Measurements from ENCODE around the gene CCDC15. TPM values are rescaled to one million over a fixed set of nuclear protein-coding genes. Genes with fewer than 3 reads are reported as not detected.

The CCDC15 gene
- total and polyA plus RNA-seq, 2 of the 4 experiments (the other 2 are of a cell fraction) = 1.1 to 2.0 TPM

GRCh38 chr11:124942466-124943253, 11.3 kb upstream of the CCDC15 start:
- no TSS peak for BruUV-seq (replicated peaks)
- Histone ChIP-seq H4K5ac (ENCODE audit: low read depth, low read length) (no peak overlapping the region), H2AFZ (replicated peaks; ENCODE audit: low read length, poor library complexity) (no peak overlapping the region), H2BK15ac (ENCODE audit: low read depth, low read length) (no peak overlapping the region), H3K79me1 (ENCODE audit: low read depth in 1 of 2, low read length in 2 of 2) (no peaks in the 10 kb centered on the region), H3K4ac (ENCODE audit: low read depth, low read length) (no peak overlapping the region), H4K8ac (ENCODE audit: low read depth in 2 of 2, low read length in 2 of 2) (0 out of 4 replicates have a peak overlapping the region, but pooled peaks of 1 of the 2 experiments have one; percentile 32), H2BK20ac (ENCODE audit: low read depth, low read length) (no peak overlapping the region), H3K4me3 (ENCODE audit: insufficient read depth, low read depth, low read length) (no peak overlapping the region), H3K27me3 (ENCODE audit: control insufficient read depth, insufficient read depth, low read length) (no peaks in the 10 kb centered on the region), H3K9me1 (ENCODE audit: insufficient read depth, low read length) (no peaks in the 10 kb centered on the region), H3K4me2 (ENCODE audit: low read depth, low read length) (no peak overlapping the region), H2AK5ac (ENCODE audit: low read depth, low read length) (no peak overlapping the region), H3K27ac (ENCODE audit: insufficient read depth, low read length) (no peak overlapping the region), H2AK9ac (replicated peaks; ENCODE audit: low read depth, low read length, poor library complexity) (no peak overlapping the region), H2BK120ac (ENCODE audit: low read depth, low read length) (no peak overlapping the region), H3K56ac (ENCODE audit: extremely low read depth, insufficient read depth, low read length) (no peak overlapping the region), H3K4me1 (ENCODE audit: control insufficient read depth, insufficient read depth, low read length) (peaks cover 3% of the 10 kb centered on the region; the same call in 1 of the 2 replicates), H3K23ac (ENCODE audit: low read depth, low read length) (no peak overlapping the region), H3K9ac (ENCODE audit: low read depth, low read length) (no peak overlapping the region), H2BK5ac (ENCODE audit: low read depth, low read length, poor library complexity, severe bottlenecking) (no peak overlapping the region), H4K91ac (ENCODE audit: insufficient read depth, low read depth, low read length) (no peak overlapping the region), H3K18ac (ENCODE audit: low read depth, low read length) (no peak overlapping the region), H4K20me1 (ENCODE audit: insufficient read depth, low read length) (no peaks in the 10 kb centered on the region), H3K9me3 (ENCODE audit: control insufficient read depth, insufficient read depth, low read length) (no peaks in the 10 kb centered on the region), H3K14ac (replicated peaks; ENCODE audit: low read depth, low read length) (no peak overlapping the region), H3K36me3 (ENCODE audit: control insufficient read depth, insufficient read depth, low read length) (no peaks in the 10 kb centered on the region)
- WGBS, 2 experiments (ENCODE audit: extremely low coverage in 2 of 2, insufficient read length in 1 of 2) = 50% methylated on average over 2 of the region's 6 CpGs; no CpG with 5 or more reads in 1 of the 2 experiments
- ATAC-seq (ENCODE audit: low read depth) = no peak
- intact Hi-C loops (cut with micrococcal nuclease) (no loop called here), dilution Hi-C loops (cut with HindIII; ENCODE audit: low sequenced_read_pairs, unreplicated experiment) (no loop called here), in situ Hi-C loops (cut with MboI; ENCODE audit: low sequenced_read_pairs) (no loop called here)
- no peak for DNase-seq
- ChIA-PET CTCF (interaction anchor here (0.8 to 1.5 kb wide), 2 partner anchors 8 to 185 kb away, joined by 3 to 5 read pairs; no protein-coding TSS in a partner anchor), POLR2A (ENCODE audit: unreplicated experiment) (no interaction called here)
- TF ChIP-seq MAZ (IDR thresholded peaks at IDR 0.05; ENCODE audit: borderline replicate concordance, low read depth, low read length) = no peak
- no peak for TF ChIP-seq POLR2A (IDR thresholded peaks at IDR 0.05; ENCODE audit: low read depth, low read length)
- TF ChIP-seq MXI1 (IDR thresholded peaks at IDR 0.05; ENCODE audit: borderline replicate concordance, low read depth, low read length) = no peak
- no peak for TF ChIP-seq RFX5 (IDR thresholded peaks at IDR 0.05; ENCODE audit: low read depth, low read length)
- no peak for TF ChIP-seq BHLHE40 (IDR thresholded peaks at IDR 0.05; ENCODE audit: low read depth, low read length)
- TF ChIP-seq CTCF (conservative IDR thresholded peaks at IDR 0.05; ENCODE audit: low read depth, low read length) = no peak
- TF ChIP-seq RAD21 (IDR thresholded peaks at IDR 0.05; ENCODE audit: low read length) = no peak
- TF ChIP-seq CHD1 (IDR thresholded peaks at IDR 0.05; ENCODE audit: low read depth, low read length) = no peak
- no peak for TF ChIP-seq SMC3 (IDR thresholded peaks at IDR 0.05; ENCODE audit: low read depth, low read length)

Measured in IMR-90 (cell line).